PC-3 (cell line): Measurements from ENCODE around the gene UTRN. TPM values are rescaled to one million over a fixed set of nuclear protein-coding genes. Genes with fewer than 3 reads are reported as not detected.

Experiments
- ATAC-seq: fragments of 200-7000 bp; cut with Tn5 transposase; 2 replicates; pipeline ENCODE4 v1.9.1; 2020; ENCODE audit warnings: mild to moderate bottlenecking, moderate library complexity
- BruUV-seq: library from RNA; stranded (reverse); fragments of 400-500 nt; replicated peaks from 2 replicates; lab custom pipeline; 2021; lab: Mats Ljungman, UMichigan
- CTCF ChIA-PET: fragments of 300-600 bp; sonication (Branson Sonifier 250); formaldehyde crosslinking; loops from one replicate; lab custom pipeline; 2022; ENCODE audit warnings: antibody characterized with exemption; lab: Charles Lee
- POLR2A ChIA-PET: fragments of 300-600 bp; sonication (Branson Sonifier 250); formaldehyde crosslinking; loops from one replicate; lab custom pipeline; 2022; ENCODE audit warnings: antibody characterized with exemption; ENCODE audit not compliant: unreplicated experiment; lab: Charles Lee
- DNase-seq: peaks from one replicate; pipeline ENCODE4 v3.0.0-alpha.2; 2015
- H2AFZ ChIP-seq: fragments of 300-600 bp; sonication (generic); 2 replicates; pipeline ENCODE4 v1.6.0; 2016; ENCODE audit warnings: antibody characterized with exemption, low read length
- H3F3A ChIP-seq: fragments of 300-600 bp; sonication (generic); one replicate; pipeline ENCODE4 v1.6.0; 2017; ENCODE audit warnings: antibody characterized with exemption, low read length, control low read depth, mild to moderate bottlenecking; ENCODE audit not compliant: unreplicated experiment
- H3K27ac ChIP-seq: fragments of 300-600 bp; sonication (generic); 2 replicates; pipeline ENCODE4 v1.5.1; 2016; ENCODE audit warnings: mild to moderate bottlenecking, low read length
- H3K27me3 ChIP-seq: fragments of 300-600 bp; sonication (generic); 2 replicates; pipeline ENCODE4 v1.6.1; 2016; ENCODE audit warnings: low read length, mixed read lengths
- H3K36me3 ChIP-seq: fragments of 300-600 bp; sonication (generic); 2 replicates; pipeline ENCODE4 v1.6.1; 2016; ENCODE audit warnings: low read depth, mixed run types, low read length, mixed read lengths
- H3K4me1 ChIP-seq: fragments of 300-600 bp; sonication (generic); 2 replicates; pipeline ENCODE4 v1.5.1; 2016; ENCODE audit warnings: low read length; ENCODE audit not compliant: insufficient read depth
- H3K4me2 ChIP-seq: fragments of 300-600 bp; sonication (generic); 2 replicates; pipeline ENCODE4 v1.6.0; 2016; ENCODE audit warnings: low read length
- H3K4me3 ChIP-seq: fragments of 300-600 bp; sonication (generic); 2 replicates; pipeline ENCODE4 v1.5.1; 2016; ENCODE audit warnings: mild to moderate bottlenecking, low read length, mixed read lengths
- H3K79me2 ChIP-seq: fragments of 300-600 bp; sonication (generic); 2 replicates; pipeline ENCODE4 v1.6.1; 2017; ENCODE audit warnings: low read length, mixed read lengths
- H3K9ac ChIP-seq: fragments of 300-600 bp; sonication (generic); 2 replicates; pipeline ENCODE4 v1.6.0; 2016; ENCODE audit warnings: mild to moderate bottlenecking, low read length
- H3K9me2 ChIP-seq: fragments of 300-600 bp; sonication (generic); replicated peaks from 2 replicates; pipeline ENCODE4 v1.6.1; 2016; ENCODE audit warnings: mixed run types, low read length, mixed read lengths
- H3K9me3 ChIP-seq: fragments of 300-600 bp; sonication (generic); 2 replicates; pipeline ENCODE4 v1.6.1; 2016; ENCODE audit warnings: low read length, mixed read lengths
- H4K20me1 ChIP-seq: fragments of 300-600 bp; sonication (generic); 2 replicates; pipeline ENCODE4 v1.6.1; 2016; ENCODE audit warnings: low read length, mixed read lengths
- EZH2 ChIP-seq: fragments of 300-600 bp; sonication (generic); IDR thresholded peaks from one replicate; pipeline ENCODE4 v1.6.1; 2017; ENCODE audit warnings: antibody characterized with exemption, mild to moderate bottlenecking, low read length; ENCODE audit not compliant: unreplicated experiment
- EZH2phosphoT487 ChIP-seq: fragments of 300-600 bp; sonication (generic); IDR thresholded peaks from 2 replicates; pipeline ENCODE4 v1.6.1; 2018; ENCODE audit warnings: mild to moderate bottlenecking, antibody characterized with exemption, low read length, borderline replicate concordance
- intact Hi-C: fragments of 100-400 bp; cut with micrococcal nuclease; formaldehyde crosslinking; loops from 2 replicates; pipeline ENCODE4 v1.9.0; 2023
- total RNA-seq: library from RNA; depleted of rRNA; stranded (reverse); fragments of >200 nt; gene quantifications from 2 replicates; pipeline ENCODE4 v1.2.3, GENCODE V29; 2014
- TF ChIP-seq, protein P1 (sequence below): fragments of 300-600 bp; sonication (generic); conservative IDR thresholded peaks from 2 replicates; pipeline ENCODE4 v1.5.1; 2017; ENCODE audit warnings: antibody characterized with exemption, low read depth, mild to moderate bottlenecking, low read length

Gene UTRN
- total RNA-seq, 1 experiment from 2014 or later = 58.3 TPM

DNA sequence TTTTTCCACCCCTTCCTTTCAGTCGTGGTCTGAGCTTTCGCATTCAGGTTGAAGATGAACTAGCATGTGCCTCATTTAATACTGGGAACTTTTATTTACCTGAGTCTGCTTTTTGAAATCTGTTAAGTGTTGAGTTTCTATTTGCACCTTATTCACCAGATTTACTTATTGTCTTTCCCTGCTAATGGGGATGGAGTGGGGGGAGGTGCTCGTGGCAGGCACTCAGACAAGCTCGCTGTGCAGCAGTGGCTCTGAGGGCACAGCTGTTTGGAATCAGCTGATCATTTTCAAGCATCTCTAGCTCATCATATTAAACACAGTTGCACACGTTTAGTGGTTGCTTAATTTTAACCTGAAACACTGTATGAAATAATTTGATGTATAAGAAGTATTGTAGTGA is 35.6 kb downstream of the UTRN start:
- H3K4me1 ChIP-seq = peaks cover 16% of the 10 kb centered on the region
- H3K4me3 ChIP-seq = no peak overlapping the region
- DNase-seq = no peak
- H3K27ac ChIP-seq = no peak overlapping the region
- no peak overlapping the region for H3K4me2 ChIP-seq
- no peak for ATAC-seq
- no peak overlapping the region for H3K9ac ChIP-seq
- H4K20me1 ChIP-seq = no peaks in the 10 kb centered on the region
- BruUV-seq = no TSS peak
- no peaks in the 10 kb centered on the region for H3K9me3 ChIP-seq
- CTCF ChIA-PET = no interaction called here
- H3F3A ChIP-seq = no peaks in the 10 kb centered on the region
- no peaks in the 10 kb centered on the region for H3K9me2 ChIP-seq
- intact Hi-C loops = no loop called here
- TF ChIP-seq EZH2 (no peak), EZH2phosphoT487 (no peak)
- TF ChIP-seq, protein P1, sequence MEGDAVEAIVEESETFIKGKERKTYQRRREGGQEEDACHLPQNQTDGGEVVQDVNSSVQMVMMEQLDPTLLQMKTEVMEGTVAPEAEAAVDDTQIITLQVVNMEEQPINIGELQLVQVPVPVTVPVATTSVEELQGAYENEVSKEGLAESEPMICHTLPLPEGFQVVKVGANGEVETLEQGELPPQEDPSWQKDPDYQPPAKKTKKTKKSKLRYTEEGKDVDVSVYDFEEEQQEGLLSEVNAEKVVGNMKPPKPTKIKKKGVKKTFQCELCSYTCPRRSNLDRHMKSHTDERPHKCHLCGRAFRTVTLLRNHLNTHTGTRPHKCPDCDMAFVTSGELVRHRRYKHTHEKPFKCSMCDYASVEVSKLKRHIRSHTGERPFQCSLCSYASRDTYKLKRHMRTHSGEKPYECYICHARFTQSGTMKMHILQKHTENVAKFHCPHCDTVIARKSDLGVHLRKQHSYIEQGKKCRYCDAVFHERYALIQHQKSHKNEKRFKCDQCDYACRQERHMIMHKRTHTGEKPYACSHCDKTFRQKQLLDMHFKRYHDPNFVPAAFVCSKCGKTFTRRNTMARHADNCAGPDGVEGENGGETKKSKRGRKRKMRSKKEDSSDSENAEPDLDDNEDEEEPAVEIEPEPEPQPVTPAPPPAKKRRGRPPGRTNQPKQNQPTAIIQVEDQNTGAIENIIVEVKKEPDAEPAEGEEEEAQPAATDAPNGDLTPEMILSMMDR = no peak
- H2AFZ ChIP-seq = no peak overlapping the region
- no peaks in the 10 kb centered on the region for H3K36me3 ChIP-seq
- H3K27me3 ChIP-seq = no peaks in the 10 kb centered on the region
- POLR2A ChIA-PET = no interaction called here
- peaks cover 49% of the 10 kb centered on the region for H3K79me2 ChIP-seq

DNA sequence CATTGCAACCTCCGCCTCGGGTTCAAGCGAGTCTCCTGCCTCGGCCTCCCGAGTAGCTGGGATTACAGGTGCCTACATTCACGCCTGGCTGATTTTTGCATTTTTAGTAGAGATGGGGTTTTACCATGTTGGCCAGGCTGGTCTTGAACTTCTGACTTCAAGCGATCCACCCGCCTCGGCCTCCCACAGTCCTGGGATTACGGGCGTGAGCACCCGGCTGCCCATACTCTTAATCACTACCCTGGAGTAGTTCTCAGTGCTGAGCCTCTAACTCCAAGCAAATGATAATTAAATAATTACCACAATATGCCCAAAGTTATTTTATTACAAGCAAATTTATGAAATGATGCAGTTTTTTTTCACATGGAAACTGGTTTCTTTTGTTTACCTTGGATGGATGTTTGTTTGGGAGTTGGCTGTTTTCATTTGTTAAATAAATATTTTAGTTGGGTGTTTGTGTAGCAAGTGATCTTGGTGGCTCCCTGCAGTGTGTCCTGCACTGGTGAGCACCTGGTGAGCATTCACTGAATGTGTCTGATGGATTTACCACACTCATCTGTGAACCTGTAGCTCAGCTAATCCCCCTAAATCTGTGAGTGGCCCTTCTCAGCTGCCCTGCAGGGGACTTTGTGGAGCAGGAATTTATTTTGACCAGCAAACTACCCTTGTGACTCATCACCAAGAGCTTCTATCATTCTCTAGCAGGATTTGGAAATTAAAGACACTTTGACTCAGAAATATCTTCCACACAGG is 36.9 kb downstream of the UTRN start:
- Histone ChIP-seq H3F3A (no peaks in the 10 kb centered on the region), H3K36me3 (no peaks in the 10 kb centered on the region), H3K9me2 (no peaks in the 10 kb centered on the region), H3K79me2 (peaks cover 53% of the 10 kb centered on the region), H2AFZ (peak overlapping the region; percentile 45; the same call in 1 of the 2 replicates), H3K4me2 (peak overlapping the region; percentile 64), H3K4me1 (peaks cover 16% of the 10 kb centered on the region), H3K27ac (peak overlapping the region; percentile 66), H3K9me3 (no peaks in the 10 kb centered on the region), H3K27me3 (no peaks in the 10 kb centered on the region), H3K4me3 (peak overlapping the region; percentile 42), H4K20me1 (no peaks in the 10 kb centered on the region), H3K9ac (no peak overlapping the region)
- peak; percentile 68 for DNase-seq
- intact Hi-C loops = loop anchor here (1.0 kb wide), 2 partner anchors 35 to 106 kb away; no protein-coding TSS in a partner anchor
- POLR2A ChIA-PET = interaction anchor here (0.6 kb wide), 1 partner anchor 28 kb away, joined by 3 read pairs; no protein-coding TSS in a partner anchor
- peak; percentile 84 for ATAC-seq
- no TSS peak for BruUV-seq
- CTCF ChIA-PET = no interaction called here
- TF ChIP-seq, protein P1 = 0 out of 2 replicates have a peak, but pooled peaks have one; percentile 8
- TF ChIP-seq EZH2 = no peak
- no peak for TF ChIP-seq EZH2phosphoT487

DNA sequence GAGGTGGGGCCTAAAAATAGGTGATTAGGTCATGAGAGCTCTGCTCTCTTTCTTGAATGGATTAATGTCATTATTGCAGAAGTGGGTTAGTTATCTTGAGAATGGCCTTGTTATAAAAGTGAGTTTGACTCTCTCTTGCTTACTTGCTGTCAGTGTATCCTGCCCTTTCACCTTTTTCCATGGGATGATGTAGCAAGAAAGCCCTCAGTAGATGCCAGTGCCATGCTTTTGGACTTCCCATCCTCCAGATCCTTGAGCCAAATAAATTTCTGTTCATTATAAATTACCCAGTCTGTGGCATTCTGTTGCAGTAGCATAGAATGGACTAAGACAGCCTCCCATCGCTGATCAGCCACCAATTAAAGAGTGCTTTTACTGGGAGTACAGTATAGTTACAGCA is 40.1 kb downstream of the UTRN start:
- H3K4me2 ChIP-seq = no peak overlapping the region
- ATAC-seq = no peak
- POLR2A ChIA-PET = no interaction called here
- TF ChIP-seq EZH2phosphoT487 (no peak), EZH2 (no peak)
- TF ChIP-seq, protein P1 = no peak
- peaks cover 26% of the 10 kb centered on the region for H3K4me1 ChIP-seq
- CTCF ChIA-PET = no interaction called here
- BruUV-seq = no TSS peak
- H3K27me3 ChIP-seq = no peaks in the 10 kb centered on the region
- H3K9me2 ChIP-seq = no peaks in the 10 kb centered on the region
- H3K9ac ChIP-seq = no peak overlapping the region
- no peak overlapping the region for H2AFZ ChIP-seq
- no peaks in the 10 kb centered on the region for H3F3A ChIP-seq
- no peak overlapping the region for H3K4me3 ChIP-seq
- no peaks in the 10 kb centered on the region for H4K20me1 ChIP-seq
- intact Hi-C loops = no loop called here
- DNase-seq = no peak
- peaks cover 62% of the 10 kb centered on the region for H3K79me2 ChIP-seq
- no peaks in the 10 kb centered on the region for H3K36me3 ChIP-seq
- H3K27ac ChIP-seq = no peak overlapping the region
- no peaks in the 10 kb centered on the region for H3K9me3 ChIP-seq
